Measurements from ENCODE around the gene LRP8.
A peak's percentile ranks its signal among the peaks of the same experiment; 100 is the strongest.

The LRP8 gene

DNA sequence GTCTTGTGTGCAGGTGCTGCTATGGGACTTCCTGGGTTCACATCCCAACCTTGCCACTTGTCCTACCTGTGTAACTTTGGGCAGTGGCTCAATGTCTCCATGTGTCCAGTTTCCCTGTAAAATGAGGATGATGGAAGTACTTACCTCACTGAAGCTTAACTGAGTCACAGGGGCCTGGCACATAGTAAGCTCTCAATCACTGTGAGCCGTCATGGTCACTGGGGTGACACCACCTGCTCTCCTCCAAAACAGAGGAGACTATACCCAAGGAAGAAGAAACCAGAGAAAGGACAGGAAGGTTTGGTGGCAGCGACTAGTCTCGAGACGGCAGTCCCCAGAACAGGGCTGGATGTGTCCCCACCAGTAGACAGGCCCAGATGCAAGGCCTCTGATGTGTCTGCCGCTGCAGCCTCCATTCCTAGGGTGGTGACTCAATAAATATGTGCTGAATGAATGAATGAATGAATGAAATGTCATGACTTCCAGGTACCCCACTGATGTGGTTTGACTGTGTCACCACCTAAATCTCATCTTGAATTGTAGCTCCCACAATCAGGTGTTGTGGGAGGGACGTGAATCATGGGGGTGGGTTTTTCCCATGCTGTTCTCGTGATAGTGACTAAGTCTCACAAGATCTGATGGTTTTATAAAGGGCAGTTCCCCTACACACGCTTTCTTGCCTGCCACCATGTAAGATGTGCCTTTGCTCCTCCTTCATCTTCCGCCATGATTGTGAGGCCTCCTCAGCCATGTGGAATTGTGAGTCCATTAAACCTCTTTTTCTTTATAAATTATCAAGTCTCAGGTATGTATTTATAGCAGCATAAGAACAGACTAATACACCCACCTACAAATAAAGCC, 13.0 kb upstream of the LRP8 start:
- no peak for DNase-seq

- no peak for DNase-seq
Observed at GRCh38 chr1:53339736-53340635, 12.1 kb upstream of the LRP8 start.

DNA sequence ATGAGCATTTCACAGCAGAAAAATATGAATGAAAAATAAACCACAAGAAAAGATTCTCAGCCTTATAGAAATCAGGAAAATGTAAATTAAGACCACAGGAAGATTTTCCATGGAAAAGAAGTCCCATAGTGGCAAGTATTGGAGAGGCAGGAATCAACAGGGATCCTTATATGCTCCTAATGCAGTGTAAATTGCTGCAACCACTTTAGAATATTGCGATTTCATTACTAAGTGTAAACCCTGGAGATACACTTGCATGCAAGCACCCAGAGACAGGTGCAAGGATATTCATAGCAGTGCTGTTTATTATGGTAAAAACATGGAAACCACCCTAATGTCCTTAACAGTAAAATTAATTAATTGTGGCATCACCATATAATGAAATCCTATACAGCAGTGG, 10.6 kb upstream of the LRP8 start:
- no peak for DNase-seq

GRCh38 chr1:53337499-53337898, 9.6 kb upstream of the LRP8 start:
- DNase-seq = no peak

GRCh38 chr1:53336146-53336545, 8.3 kb upstream of the LRP8 start:
- DNase-seq = no peak

GRCh38 chr1:53335661-53336060, 7.8 kb upstream of the LRP8 start:
- no peak for DNase-seq

DNA sequence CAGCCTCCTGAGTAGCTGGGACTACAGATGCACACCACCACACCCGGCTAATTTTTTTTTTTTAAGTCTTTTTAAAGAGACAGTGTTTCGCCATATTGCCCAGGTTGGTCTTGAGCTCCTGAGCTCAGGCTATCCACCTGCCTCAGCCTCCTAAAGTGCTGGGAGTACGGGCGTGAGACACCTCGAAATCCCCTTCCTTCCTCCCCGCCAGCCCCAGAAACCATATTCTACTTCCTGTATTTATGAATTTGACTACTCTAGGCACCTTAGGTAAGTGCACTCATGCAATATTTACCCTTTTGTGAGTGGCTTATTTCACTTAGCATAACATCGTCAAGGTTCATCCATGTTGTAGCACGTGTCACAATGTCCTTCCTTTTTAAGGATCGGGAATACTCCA, 6.9 kb upstream of the LRP8 start:
- no peak for DNase-seq

DNA sequence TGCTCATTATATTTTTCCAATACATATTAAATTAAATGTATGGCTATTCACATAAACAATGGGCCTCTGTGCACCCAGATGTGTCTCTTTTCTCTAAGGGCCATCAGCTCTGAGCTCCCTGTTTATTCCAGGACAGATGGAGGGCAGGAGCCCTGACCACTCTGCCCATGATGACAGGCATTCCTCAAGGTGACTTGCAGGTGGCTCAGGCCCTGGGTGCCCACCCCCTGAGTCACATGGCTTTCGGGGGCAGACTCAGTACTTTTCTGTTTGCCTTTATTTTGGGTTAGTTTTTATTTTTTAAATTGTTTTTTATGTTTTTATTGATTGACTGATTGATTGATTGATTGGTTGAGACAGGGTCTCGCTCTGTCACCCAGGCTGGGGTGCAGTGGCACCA, 6.4 kb upstream of the LRP8 start:
- no peak for DNase-seq

GRCh38 chr1:53332833-53333232, 5.0 kb upstream of the LRP8 start:
- no peak for DNase-seq

DNA sequence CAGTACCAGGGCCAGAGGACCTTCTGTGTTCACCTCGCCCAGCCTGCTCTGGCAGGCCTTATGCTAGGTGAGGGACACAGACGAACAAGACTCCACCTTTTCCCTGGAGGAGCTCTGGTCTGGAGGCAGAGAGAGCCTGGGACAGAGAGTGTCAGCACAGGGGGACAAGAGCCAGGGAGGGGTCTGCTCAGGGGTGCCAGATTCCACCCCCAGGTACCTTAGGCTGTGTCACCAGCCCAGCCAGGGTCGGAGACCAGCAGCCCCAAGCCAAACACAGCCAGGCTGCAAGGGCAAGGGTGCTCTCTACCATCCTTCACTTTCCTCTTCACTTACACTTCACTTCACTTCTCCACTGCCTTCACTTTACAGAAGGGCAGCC, 4.3 kb upstream of the LRP8 start:
- no peak for DNase-seq

DNA sequence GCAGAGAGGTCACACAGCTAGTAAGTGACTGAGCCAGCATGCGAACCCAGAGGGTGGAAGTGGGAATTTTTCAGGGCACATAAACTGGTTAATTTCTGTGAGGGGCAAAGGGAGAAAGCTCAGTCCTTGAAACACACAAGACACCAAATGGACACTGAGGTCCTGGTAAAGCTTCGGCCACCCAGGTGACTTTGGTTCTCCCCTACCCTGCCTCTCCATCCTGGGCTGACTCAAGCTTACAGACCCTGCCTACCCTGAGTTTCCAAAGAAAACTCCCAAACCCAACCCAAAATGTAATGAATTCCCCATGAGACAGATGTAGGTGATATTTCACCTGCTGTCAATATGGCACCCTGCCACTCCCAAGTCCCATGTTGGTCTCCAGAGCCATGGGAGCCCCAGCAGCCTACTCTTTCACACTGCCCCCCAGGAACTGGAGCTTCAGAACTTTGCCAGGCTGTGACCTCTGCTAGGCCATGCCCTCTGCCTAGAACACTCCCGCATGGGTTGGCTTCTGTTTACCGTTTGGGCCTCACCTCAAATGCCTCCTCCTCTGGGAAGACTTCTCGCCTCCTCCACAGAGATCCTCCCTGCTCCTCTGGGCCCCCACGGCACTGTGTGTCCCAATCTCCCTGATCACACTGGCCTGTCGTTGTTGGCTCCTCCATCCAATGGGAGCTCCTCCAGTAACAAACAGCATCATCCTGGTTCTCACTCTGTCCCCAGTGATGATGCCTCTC, 3.7 kb upstream of the LRP8 start:
- DNase-seq = no peak

GRCh38 chr1:53330819-53331218, 2.9 kb upstream of the LRP8 start:
- DNase-seq = no peak

DNA sequence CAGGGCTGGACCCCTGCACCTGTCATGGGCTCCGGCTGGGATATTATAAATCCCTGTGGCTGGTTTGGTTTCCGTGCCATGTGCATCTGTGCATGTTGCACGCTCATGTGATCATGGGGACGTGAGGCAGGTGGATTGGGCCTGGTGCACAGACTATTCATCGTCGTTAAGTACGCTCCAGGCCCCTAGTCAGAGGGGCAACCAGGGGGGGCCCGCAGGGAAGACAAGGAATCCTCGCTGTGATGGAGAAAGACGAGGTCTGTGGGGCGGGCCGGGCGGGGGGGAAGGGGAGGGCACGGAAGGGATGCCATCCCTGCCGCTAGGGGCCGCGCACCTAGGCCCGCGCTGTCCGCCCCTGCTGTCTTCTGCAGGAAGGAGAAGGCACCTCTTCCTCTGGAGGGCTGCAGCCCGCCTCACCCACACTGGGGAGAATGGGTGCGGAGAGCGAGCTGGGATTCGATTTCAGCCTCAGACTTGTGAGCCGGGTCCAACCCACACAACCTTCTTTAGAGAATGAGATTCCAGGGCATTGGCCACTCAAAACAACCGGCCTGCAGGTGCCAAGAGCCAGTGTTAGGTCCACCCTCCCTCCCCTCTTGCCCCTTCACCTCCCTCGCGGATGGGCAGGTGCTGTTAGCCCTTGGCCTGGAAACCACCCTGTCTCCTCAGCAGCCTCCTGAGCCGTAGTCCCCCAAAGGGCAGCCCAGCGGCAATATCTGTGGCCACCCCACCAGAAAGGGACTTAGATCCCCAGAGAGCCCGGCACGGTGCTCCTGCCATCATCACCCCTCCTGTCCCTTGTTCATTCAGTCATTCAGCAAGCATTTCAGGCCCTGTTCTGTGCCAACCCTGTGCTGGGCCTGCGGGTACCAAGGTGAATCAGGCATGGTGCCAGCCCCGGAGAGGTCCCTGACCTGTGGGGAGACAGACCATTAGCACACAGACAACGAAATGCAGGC, 950 bp upstream of the LRP8 start:
- DNase-seq = peak in 3 of 51 donors; percentile 13 to 42 (median 21)

DNA sequence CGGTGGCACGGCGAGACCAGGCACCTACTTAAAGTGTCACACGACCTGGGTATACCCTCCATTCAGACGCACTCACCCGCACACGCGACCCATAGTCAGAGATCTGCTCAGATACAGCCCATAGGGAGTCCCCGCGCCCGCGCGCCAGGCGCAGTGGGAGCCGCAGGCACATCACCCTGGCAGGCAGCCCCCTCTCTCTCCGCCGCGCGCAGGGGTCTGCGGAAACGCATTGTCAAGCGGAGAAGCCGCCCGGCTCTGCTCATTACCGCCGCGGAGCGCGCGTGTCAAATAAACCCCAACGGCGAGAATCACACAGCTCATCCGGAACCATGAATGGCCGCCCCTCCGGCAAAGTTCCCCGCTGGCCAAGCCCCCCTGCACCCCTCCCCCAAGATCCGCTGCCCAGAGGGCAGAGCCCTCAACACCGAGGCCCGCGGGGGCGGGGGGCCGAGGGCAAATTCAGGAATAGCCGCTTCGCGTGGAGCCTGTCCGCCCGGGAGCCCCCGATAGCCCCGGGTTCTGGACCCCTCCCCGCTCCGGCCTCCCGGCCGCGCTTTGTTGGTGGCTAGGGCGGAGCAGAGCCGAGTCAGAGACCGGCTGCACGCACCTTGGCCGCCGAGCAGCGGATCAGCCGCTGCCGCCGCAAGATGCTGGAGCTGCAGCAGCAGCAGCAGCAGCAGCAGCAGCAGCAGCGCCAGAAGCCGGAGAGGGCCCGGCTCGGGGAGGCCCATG, 522 bp downstream of the LRP8 start:
- peak in 11 of 51 donors; percentile 18 to 61 (median 42) for DNase-seq

- DNase-seq = peak in 3 of 51 donors; percentile 36 to 46 (median 37)
Observed at GRCh38 chr1:53326598-53327181, 1.2 kb downstream of the LRP8 start.

- DNase-seq = peak in 47 of 51 donors; percentile 32 to 87 (median 68)
Observed at GRCh38 chr1:53326088-53326597, 1.7 kb downstream of the LRP8 start.

DNA sequence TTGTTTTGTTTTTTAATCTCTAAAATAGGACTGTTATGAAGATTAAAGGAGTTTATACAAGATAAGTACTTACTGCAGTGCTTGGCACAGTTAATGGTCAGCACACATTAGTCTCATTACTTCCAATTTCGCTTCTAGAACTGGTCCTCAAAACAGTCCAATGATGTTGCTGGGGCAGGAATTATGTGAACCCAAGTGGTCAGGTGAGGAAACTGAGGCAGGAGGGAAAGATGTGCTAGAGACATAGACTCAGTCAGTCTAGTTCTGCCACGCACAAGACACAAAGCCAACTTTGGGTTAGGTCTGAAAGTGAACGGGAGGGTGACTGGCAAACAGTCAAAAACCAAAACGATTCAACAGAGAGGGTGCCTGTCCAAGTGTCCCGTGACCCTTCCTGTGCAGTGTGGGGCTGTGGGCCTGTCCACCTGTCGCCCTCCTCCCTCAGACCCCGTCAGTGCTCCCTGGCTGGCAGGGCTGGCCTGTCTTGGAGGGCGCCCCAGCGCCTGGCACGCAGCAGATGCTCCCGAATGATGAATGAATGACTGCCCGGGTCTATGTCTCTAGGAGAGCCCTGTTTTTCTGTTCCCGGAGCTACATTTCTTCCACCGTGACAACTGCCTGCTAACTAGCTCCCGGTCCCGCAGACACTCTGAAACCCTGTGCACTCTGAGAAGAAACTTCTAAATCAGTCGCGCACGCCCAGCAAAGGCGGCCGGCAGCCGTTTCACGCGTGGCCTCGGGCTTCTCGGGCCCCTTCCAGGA, 2.4 kb downstream of the LRP8 start:
- DNase-seq = no peak

DNA sequence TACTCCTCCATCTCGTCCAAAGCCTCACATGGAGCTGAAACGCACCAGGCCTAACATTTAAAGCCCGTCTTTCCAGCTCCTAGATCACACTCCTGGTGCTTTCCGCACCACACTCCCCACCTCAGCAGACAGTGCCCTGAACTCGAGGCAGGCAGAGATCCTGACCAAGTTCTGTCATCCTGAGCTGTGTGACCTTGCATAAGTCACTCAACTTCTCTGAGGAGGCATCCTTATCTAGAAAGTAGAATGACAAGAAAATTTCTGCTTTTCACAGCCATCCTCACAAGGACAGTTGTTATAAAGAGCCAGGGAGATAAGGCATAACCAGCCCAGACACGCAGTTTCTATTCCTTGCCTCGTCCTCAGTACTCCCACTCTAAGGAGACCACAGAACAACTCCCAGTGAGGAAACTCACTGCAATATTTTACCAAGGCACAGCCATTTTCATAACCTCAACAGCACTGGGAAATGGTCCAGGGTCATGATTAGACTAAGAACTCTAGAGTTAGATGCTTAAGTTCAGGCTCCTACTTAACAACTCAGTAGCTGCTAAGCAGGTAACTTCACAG, 3.1 kb downstream of the LRP8 start:
- no peak for DNase-seq
